NCI-H82 treated with DMSO at 0.1 percent for 48 hours (cell line): ENCODE results near the gene BCLAF1.
A peak's percentile ranks its signal among the peaks of the same experiment; 100 is the strongest.
"Not testable (repeated sequence)": the region's sequence is repeated elsewhere in the genome, so short reads cannot be mapped to it uniquely, and the experiment has no call there.

Experiments
- DNase-seq: peaks from one replicate; lab custom pipeline; 2025; ENCODE audit not compliant: unreplicated experiment; lab: John Stamatoyannopoulos, UW

BCLAF1 gene

DNA sequence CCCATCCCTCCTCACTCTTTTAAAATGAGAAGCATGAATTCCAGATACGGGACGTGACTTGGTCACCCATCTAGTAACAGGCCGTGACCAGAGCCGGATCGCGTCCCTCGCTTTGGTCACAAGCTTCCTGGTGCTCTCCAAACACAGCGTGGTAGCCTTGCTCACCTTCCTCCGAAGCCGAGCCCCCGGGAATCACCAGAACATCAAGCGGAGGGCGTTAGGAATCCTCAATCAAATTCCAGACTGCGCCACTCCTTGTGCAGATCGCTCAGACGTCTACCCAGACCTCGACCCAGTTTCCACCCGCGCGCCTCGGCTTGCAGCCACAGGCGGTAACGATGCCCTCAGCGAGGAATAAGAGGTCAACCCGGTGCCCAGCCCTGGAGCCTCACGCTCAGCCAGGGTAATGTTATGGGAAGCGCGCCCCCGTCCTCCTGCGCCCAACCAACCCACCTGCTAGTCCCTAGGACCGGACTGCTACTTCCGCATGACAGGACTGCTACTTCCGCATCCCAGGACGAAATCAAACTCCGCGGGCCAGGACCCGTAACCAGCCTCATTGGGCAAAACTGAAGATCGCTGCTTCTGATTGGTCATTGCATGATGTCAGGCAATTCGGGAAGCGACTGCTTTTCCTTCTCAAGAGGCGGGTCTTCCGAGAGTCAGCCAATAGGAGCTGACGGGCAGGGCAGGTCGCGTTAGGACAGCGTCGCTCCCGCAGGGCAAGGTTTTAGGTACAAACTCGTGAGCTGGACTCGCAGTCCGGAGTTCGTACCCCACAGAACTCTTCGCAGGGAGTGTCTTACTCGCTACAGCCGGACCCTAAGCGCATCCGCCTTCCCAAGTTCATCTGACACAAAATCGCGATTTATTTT, 39.6 kb downstream of the BCLAF1 start, which contains the start of gene MTFR2:
TSS of gene MTFR2 (minus strand) at position 501 of the 875 bp plus-strand sequence. CDS start 1,212 bp downstream, outside the sequence.
- peak; percentile 95 for DNase-seq

DNA sequence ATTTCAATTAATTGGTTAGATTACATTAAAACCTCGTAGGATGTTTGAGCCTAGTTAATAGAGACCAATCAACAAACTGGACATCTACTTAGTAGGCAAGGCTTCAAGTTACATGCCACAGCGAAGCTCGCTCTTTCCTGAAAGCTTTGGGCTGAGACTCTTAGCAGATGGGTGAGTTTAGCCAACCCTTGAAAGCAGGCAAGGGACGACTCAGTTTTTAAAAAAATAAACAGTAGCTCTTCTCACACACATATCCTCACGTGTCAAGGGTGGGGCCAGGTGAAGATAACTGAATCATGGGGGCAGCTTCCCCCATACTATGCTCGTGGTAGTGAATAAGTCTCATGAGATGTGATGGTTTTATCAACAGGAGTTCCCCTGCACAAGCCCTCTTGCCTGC, 40.3 kb downstream of the BCLAF1 start:
- no peak for DNase-seq

- no peak for DNase-seq
Measured at GRCh38 chr6:136244061-136244616, 45.5 kb downstream of the BCLAF1 start.

- DNase-seq: no peak
Measured at GRCh38 chr6:136236466-136237293, 53.0 kb downstream of the BCLAF1 start.

DNA sequence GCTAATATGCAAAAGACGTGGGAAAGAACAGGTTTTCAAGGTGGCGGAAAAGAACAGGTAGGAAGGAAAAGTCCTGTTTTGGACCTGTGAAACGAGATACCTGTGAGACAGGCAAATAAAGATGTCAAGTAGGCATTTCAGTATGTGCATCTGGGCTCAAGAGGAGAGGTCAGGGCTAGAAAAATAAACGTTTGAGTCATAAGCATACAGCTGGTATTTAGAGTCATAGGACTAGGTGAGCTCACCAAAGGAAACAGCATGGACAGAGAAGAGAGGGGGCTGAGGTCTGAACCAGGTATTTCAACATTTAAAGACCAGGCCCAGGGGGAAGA, 54.4 kb downstream of the BCLAF1 start:
- no peak for DNase-seq

GRCh38 chr6:136232701-136233100, 56.9 kb downstream of the BCLAF1 start:
- DNase-seq: no peak

- no peak for DNase-seq
Measured at GRCh38 chr6:136230219-136230853, 59.3 kb downstream of the BCLAF1 start.

DNA sequence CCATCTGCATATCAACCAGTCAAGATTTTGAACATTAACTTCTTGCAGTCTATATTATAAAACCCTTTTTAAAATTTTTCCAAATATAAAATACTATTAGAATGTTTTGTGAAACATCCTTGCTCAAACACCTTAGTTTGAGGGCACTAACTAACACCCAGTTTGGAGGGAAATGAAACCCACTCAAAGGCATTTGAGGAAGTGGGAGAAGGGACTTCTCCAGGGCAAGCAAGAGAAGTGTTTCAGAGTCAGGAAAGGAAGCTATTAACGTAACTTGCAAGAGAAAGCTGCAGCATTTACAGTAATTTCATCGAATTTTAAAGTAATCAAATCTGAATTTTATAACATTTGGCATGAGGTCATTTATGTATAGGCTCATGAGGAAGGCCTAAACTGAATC, 60.8 kb downstream of the BCLAF1 start:
- no peak for DNase-seq

- DNase-seq: no peak
Measured at GRCh38 chr6:136226674-136227377, 62.8 kb downstream of the BCLAF1 start.

DNA sequence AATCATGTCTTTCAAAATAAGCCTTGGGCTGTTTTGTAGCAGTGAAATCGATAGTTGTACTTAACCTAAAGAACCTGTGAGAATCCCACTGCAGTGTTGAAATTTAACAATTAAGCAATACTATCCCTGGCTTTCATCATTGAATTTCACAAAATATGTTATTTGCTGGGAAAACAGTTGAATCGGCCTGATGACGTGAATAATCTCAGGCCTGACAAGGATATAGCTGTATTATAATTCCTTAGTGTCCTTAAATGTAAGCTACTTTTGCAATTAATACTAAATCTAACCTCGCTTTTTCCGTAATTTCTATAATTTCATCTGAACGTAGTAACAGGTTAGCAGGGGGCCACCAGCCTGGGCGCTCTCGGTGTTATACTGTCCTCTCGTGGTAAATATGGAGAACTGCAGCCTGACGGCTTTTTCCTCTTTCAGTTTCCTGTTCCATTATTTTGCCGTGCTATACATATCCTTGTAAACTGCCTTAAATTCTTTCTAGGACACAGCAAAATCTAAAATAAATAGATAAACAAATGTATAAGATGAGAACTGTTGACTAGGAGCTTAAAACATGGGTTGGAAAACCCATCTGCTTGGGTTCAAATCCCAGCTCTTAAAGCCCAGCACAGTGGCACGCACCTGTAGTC, 63.5 kb downstream of the BCLAF1 start:
- DNase-seq: no peak

- DNase-seq: no peak
Measured at GRCh38 chr6:136225496-136225895, 64.2 kb downstream of the BCLAF1 start.

GRCh38 chr6:136224974-136225373, 64.7 kb downstream of the BCLAF1 start:
- DNase-seq: not testable (repeated sequence)

GRCh38 chr6:136216503-136217401, 72.9 kb downstream of the BCLAF1 start:
- no peak for DNase-seq

DNA sequence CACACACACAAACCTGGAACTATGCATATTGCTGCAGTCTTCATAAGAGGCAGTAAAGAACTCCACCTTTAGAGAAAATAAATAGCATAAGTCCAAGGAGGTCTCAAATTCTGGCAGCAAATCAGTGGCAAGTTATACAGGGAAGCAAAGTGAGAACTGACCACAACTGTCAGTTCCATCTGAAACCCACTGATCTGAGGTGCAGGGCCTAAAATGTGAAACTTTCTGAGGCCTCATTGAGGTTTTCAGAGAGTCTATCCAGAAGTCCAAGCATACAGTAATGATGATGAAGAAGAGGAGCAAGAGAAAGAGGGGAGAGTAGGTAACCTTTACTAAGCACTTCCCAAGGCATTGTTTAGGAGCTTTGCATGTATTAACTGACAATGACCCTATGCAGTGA, 75.8 kb downstream of the BCLAF1 start:
- no peak for DNase-seq

- no peak for DNase-seq
Measured at GRCh38 chr6:136213012-136213539, 76.6 kb downstream of the BCLAF1 start.

GRCh38 chr6:136212608-136213007, 77.0 kb downstream of the BCLAF1 start:
- DNase-seq: no peak

GRCh38 chr6:136210398-136211165, 79.1 kb downstream of the BCLAF1 start:
- no peak for DNase-seq

- no peak for DNase-seq
Measured at GRCh38 chr6:136209496-136209895, 80.2 kb downstream of the BCLAF1 start.
